ENCODE data around the gene KRTAP4-12. TPM values are rescaled to one million over a fixed set of nuclear protein-coding genes. Genes with fewer than 3 reads are reported as not detected.
"Not testable (repeated sequence)": the region's sequence is repeated elsewhere in the genome, so short reads cannot be mapped to it uniquely, and the experiment has no call there.

The KRTAP4-12 gene
- total and polyA plus RNA-seq, 4 experiments from 2014 or later: not detected

GRCh38 chr17:41153856-41154255 is 29.9 kb upstream of the KRTAP4-12 start:
- H3K4me1 ChIP-seq (ENCODE audit: insufficient read depth, low read length): no peaks in the 10 kb centered on the region
- Mint-ChIP-seq H3K27me3 (peaks cover 14 to 16% of the 10 kb centered on the region in 2 donors), H3K27ac (no peak overlapping the region), H3K9me3 (no peaks in the 10 kb centered on the region), H3K4me3 (no peak overlapping the region), H3K36me3 (no peaks in the 10 kb centered on the region), H3K4me1 (peaks cover 0 to 2% (median 0%) of the 10 kb centered on the region in 4 donors)
- no peaks in the 10 kb centered on the region for H3K36me3 ChIP-seq (ENCODE audit: insufficient read depth, low read length)
- POLR2A ChIA-PET (ENCODE audit: partially characterized antibody): no interaction called here
- no peak for DNase-seq
- intact Hi-C loops (cut with micrococcal nuclease): no loop called here
- H3K27me3 ChIP-seq (ENCODE audit: insufficient read depth, low read length): no peaks in the 10 kb centered on the region
- no peak overlapping the region for H3K27ac ChIP-seq (ENCODE audit: low read depth, low read length)
- CTCF ChIA-PET (ENCODE audit: partially characterized antibody): no interaction called here
- H3K4me3 ChIP-seq (ENCODE audit: low read length in 2 of 2): no peak overlapping the region
- H3K9me3 ChIP-seq (ENCODE audit: control insufficient read depth in 1 of 2, low read length in 2 of 2): no peaks in the 10 kb centered on the region

GRCh38 chr17:41151525-41151924 is 27.5 kb upstream of the KRTAP4-12 start:
- Mint-ChIP-seq H3K27ac (no peak overlapping the region), H3K4me3 (no peak overlapping the region), H3K9me3 (peaks cover 0 to 4% (median 0%) of the 10 kb centered on the region in 8 donors), H3K36me3 (no peaks in the 10 kb centered on the region), H3K4me1 (peaks cover 0 to 2% (median under 1%) of the 10 kb centered on the region in 4 donors), H3K27me3 (peaks cover 8 to 13% of the 10 kb centered on the region in 2 donors)
- intact Hi-C loops (cut with micrococcal nuclease): no loop called here
- ChIA-PET POLR2A (ENCODE audit: partially characterized antibody) (no interaction called here), CTCF (ENCODE audit: partially characterized antibody) (no interaction called here)
- no peak overlapping the region for H3K4me3 ChIP-seq (ENCODE audit: low read length in 2 of 2)
- H3K36me3 ChIP-seq (ENCODE audit: insufficient read depth, low read length): no peaks in the 10 kb centered on the region
- no peak overlapping the region for H3K27ac ChIP-seq (ENCODE audit: low read depth, low read length)
- H3K4me1 ChIP-seq (ENCODE audit: insufficient read depth, low read length): no peaks in the 10 kb centered on the region
- no peaks in the 10 kb centered on the region for H3K27me3 ChIP-seq (ENCODE audit: insufficient read depth, low read length)
- no peaks in the 10 kb centered on the region for H3K9me3 ChIP-seq (ENCODE audit: control insufficient read depth in 1 of 2, low read length in 2 of 2)
- no peak for DNase-seq

GRCh38 chr17:41150026-41150425 is 26.0 kb upstream of the KRTAP4-12 start:
- Mint-ChIP-seq H3K9me3 (peaks cover 0 to 6% (median 0%) of the 10 kb centered on the region in 8 donors), H3K36me3 (no peaks in the 10 kb centered on the region), H3K4me1 (peaks cover 0 to 2% (median under 1%) of the 10 kb centered on the region in 4 donors), H3K27me3 (peaks cover 2 to 9% of the 10 kb centered on the region in 2 donors), H3K27ac (no peak overlapping the region), H3K4me3 (no peak overlapping the region)
- Histone ChIP-seq H3K27me3 (ENCODE audit: insufficient read depth, low read length) (no peaks in the 10 kb centered on the region), H3K9me3 (ENCODE audit: control insufficient read depth in 1 of 2, low read length in 2 of 2) (no peaks in the 10 kb centered on the region), H3K4me1 (ENCODE audit: insufficient read depth, low read length) (no peaks in the 10 kb centered on the region), H3K36me3 (ENCODE audit: insufficient read depth, low read length) (no peaks in the 10 kb centered on the region), H3K4me3 (ENCODE audit: low read length in 2 of 2) (no peak overlapping the region), H3K27ac (ENCODE audit: low read depth, low read length) (no peak overlapping the region)
- intact Hi-C loops (cut with micrococcal nuclease): no loop called here
- ChIA-PET POLR2A (ENCODE audit: partially characterized antibody) (interaction anchor here (1.1 kb wide), 1 partner anchor 20 kb away, joined by 3 read pairs; no protein-coding TSS in a partner anchor), CTCF (ENCODE audit: partially characterized antibody) (no interaction called here)
- no peak for DNase-seq

- no peaks in the 10 kb centered on the region for H3K27me3 ChIP-seq (ENCODE audit: insufficient read depth, low read length)
- no peak for DNase-seq
- no peak within 1 kb of the TSS for H3K4me3 ChIP-seq (ENCODE audit: low read length in 2 of 2)
- no peaks in the 10 kb centered on the region for H3K9me3 ChIP-seq (ENCODE audit: control insufficient read depth in 1 of 2, low read length in 2 of 2)
- Mint-ChIP-seq H3K36me3 (no peaks in the 10 kb centered on the region), H3K27me3 (peaks cover 2 to 9% of the 10 kb centered on the region in 2 donors), H3K27ac (no peak within 1 kb of the TSS), H3K4me3 (no peak within 1 kb of the TSS), H3K9me3 (peaks cover 0 to 8% (median 0%) of the 10 kb centered on the region in 8 donors), H3K4me1 (peaks cover 0 to 2% (median under 1%) of the 10 kb centered on the region in 4 donors)
- no peak within 1 kb of the TSS for H3K27ac ChIP-seq (ENCODE audit: low read depth, low read length)
- intact Hi-C loops (cut with micrococcal nuclease): no loop called here
- H3K36me3 ChIP-seq (ENCODE audit: insufficient read depth, low read length): no peaks in the 10 kb centered on the region
- ChIA-PET CTCF (ENCODE audit: partially characterized antibody) (no interaction called here), POLR2A (ENCODE audit: partially characterized antibody) (no interaction called here)
- no peaks in the 10 kb centered on the region for H3K4me1 ChIP-seq (ENCODE audit: insufficient read depth, low read length)
Measured at GRCh38 chr17:41149652-41149985, 25.6 kb upstream of the KRTAP4-12 start, which contains the start of gene KRTAP4-5. TSS of gene KRTAP4-5 (minus strand) at chr17:41149825. CDS start at chr17:41149767, 58 bp downstream.

- H3K36me3 Mint-ChIP-seq; H3K27me3 ChIP-seq (ENCODE audit: insufficient read depth, low read length); H3K4me3 ChIP-seq (ENCODE audit: low read length in 2 of 2); CTCF ChIA-PET (ENCODE audit: partially characterized antibody); intact Hi-C loops (cut with micrococcal nuclease); H3K27ac Mint-ChIP-seq; H3K9me3 ChIP-seq (ENCODE audit: control insufficient read depth in 1 of 2, low read length in 2 of 2); H3K9me3 Mint-ChIP-seq; H3K4me1 Mint-ChIP-seq; DNase-seq; H3K4me3 Mint-ChIP-seq; POLR2A ChIA-PET (ENCODE audit: partially characterized antibody); H3K27ac ChIP-seq (ENCODE audit: low read depth, low read length); H3K27me3 Mint-ChIP-seq; H3K36me3 ChIP-seq (ENCODE audit: insufficient read depth, low read length); H3K4me1 ChIP-seq (ENCODE audit: insufficient read depth, low read length): not testable (repeated sequence)
Measured at GRCh38 chr17:41148971-41149651, 25.1 kb upstream of the KRTAP4-12 start.

GRCh38 chr17:41147531-41148204 is 23.7 kb upstream of the KRTAP4-12 start:
- Mint-ChIP-seq H3K4me1 (peaks cover 0 to 1% (median 0%) of the 10 kb centered on the region in 4 donors), H3K4me3 (no peak overlapping the region), H3K27ac (peak overlapping the region in 1 of 7 donors; percentile 76), H3K9me3 (peaks cover 0 to 24% (median 13%) of the 10 kb centered on the region in 8 donors), H3K27me3 (peaks cover 0 to 3% of the 10 kb centered on the region in 2 donors), H3K36me3 (peaks cover 7 to 8% of the 10 kb centered on the region in 2 donors)
- no peaks in the 10 kb centered on the region for H3K36me3 ChIP-seq (ENCODE audit: insufficient read depth, low read length)
- ChIA-PET POLR2A (ENCODE audit: partially characterized antibody) (no interaction called here), CTCF (ENCODE audit: partially characterized antibody) (interaction anchor here (1.3 kb wide), 1 partner anchor 175 kb away, joined by 4 read pairs; no protein-coding TSS in a partner anchor)
- H3K4me3 ChIP-seq (ENCODE audit: low read length in 2 of 2): no peak overlapping the region
- H3K4me1 ChIP-seq (ENCODE audit: insufficient read depth, low read length): no peaks in the 10 kb centered on the region
- H3K27ac ChIP-seq (ENCODE audit: low read depth, low read length): no peak overlapping the region
- no peaks in the 10 kb centered on the region for H3K9me3 ChIP-seq (ENCODE audit: control insufficient read depth in 1 of 2, low read length in 2 of 2)
- intact Hi-C loops (cut with micrococcal nuclease): no loop called here
- DNase-seq: no peak
- H3K27me3 ChIP-seq (ENCODE audit: insufficient read depth, low read length): no peaks in the 10 kb centered on the region

GRCh38 chr17:41145261-41145660 is 21.3 kb upstream of the KRTAP4-12 start:
- CTCF ChIA-PET (ENCODE audit: partially characterized antibody): no interaction called here
- H3K4me1 Mint-ChIP-seq: peaks cover 0 to 6% (median under 1%) of the 10 kb centered on the region in 4 donors

More at GRCh38 chr17:41145261-41145660, 21.3 kb upstream of the KRTAP4-12 start:
- POLR2A ChIA-PET (ENCODE audit: partially characterized antibody): no interaction called here
- H3K27me3 Mint-ChIP-seq: peaks cover 0 to 3% of the 10 kb centered on the region in 2 donors
- intact Hi-C loops (cut with micrococcal nuclease): no loop called here
- H3K9me3 Mint-ChIP-seq: peaks cover 0 to 38% (median 22%) of the 10 kb centered on the region in 8 donors
- H3K27ac ChIP-seq (ENCODE audit: low read depth, low read length): no peak overlapping the region
- H3K27ac Mint-ChIP-seq: no peak overlapping the region
- no peak overlapping the region for H3K4me3 Mint-ChIP-seq
- H3K36me3 Mint-ChIP-seq: peaks cover 8 to 16% of the 10 kb centered on the region in 2 donors
- H3K9me3 ChIP-seq (ENCODE audit: control insufficient read depth in 1 of 2, low read length in 2 of 2): no peaks in the 10 kb centered on the region
- no peaks in the 10 kb centered on the region for H3K4me1 ChIP-seq (ENCODE audit: insufficient read depth, low read length)
- DNase-seq: no peak
- H3K27me3 ChIP-seq (ENCODE audit: insufficient read depth, low read length): no peaks in the 10 kb centered on the region
- H3K36me3 ChIP-seq (ENCODE audit: insufficient read depth, low read length): no peaks in the 10 kb centered on the region
- H3K4me3 ChIP-seq (ENCODE audit: low read length in 2 of 2): no peak overlapping the region
